Thyroid gland (tissue), 4 donors: ENCODE data around the gene ZNF516.

ENCODE experiments used
- CTCF ChIP-seq, 6 experiments: fragments of 200-600 bp in 3 of 6; fragments of 450-650 bp in 3 of 6; sonication (generic) in 3 of 6; IDR thresholded peaks; one replicate each; pipeline ENCODE4 v1.5.1; 2016 to 2019; ENCODE audit warnings: antibody characterized with exemption in 6 of 6, mild to moderate bottlenecking in 2 of 6, inconsistent platforms in 1 of 6, moderate library complexity in 1 of 6
- POLR2A ChIP-seq, 2 donors: fragments of 450-650 bp; IDR thresholded peaks; one replicate each; pipeline ENCODE4 v1.6.1; 2017; ENCODE audit warnings: antibody characterized with exemption in 2 of 2, mild to moderate bottlenecking in 2 of 2, moderate library complexity in 1 of 2

- no peak for TF ChIP-seq CTCF (IDR thresholded peaks at IDR 0.05)
- no peak for TF ChIP-seq POLR2A (IDR thresholded peaks at IDR 0.05)
These were observed 116.4 kb downstream of the ZNF516 start for GRCh38 chr18:76378526-76379215.
